HEK293 (cell line): ENCODE data around the gene MICALL1.
A peak's percentile ranks its signal among the peaks of the same experiment; 100 is the strongest.

ENCODE experiments used
- BCL11A ChIP-seq: fragments of 450-650 bp; formaldehyde crosslinking; IDR thresholded peaks from 2 replicates; pipeline ENCODE4 v1.5.1; 2016; ENCODE audit warnings: low read depth, missing biosample characterization, missing genetic modification characterization
- EGR2 ChIP-seq: fragments of 450-650 bp; formaldehyde crosslinking; IDR thresholded peaks from 2 replicates; pipeline ENCODE4 v1.5.1; 2016; ENCODE audit warnings: low read depth, missing biosample characterization, missing genetic modification characterization
- GLIS1 ChIP-seq: fragments of 450-650 bp; formaldehyde crosslinking; IDR thresholded peaks from 2 replicates; pipeline ENCODE4 v1.5.1; 2016; ENCODE audit warnings: missing biosample characterization, missing genetic modification characterization
- GLIS2 ChIP-seq: fragments of 450-650 bp; formaldehyde crosslinking; IDR thresholded peaks from 2 replicates; pipeline ENCODE4 v1.5.1; 2016; ENCODE audit warnings: missing biosample characterization, missing genetic modification characterization
- KLF10 ChIP-seq: fragments of 450-650 bp; IDR thresholded peaks from 2 replicates; pipeline ENCODE4 v1.5.1; 2018; ENCODE audit warnings: missing biosample characterization, mild to moderate bottlenecking, missing genetic modification characterization
- MYNN ChIP-seq: fragments of 450-650 bp; formaldehyde crosslinking; IDR thresholded peaks from 2 replicates; pipeline ENCODE4 v1.5.1; 2016; ENCODE audit warnings: missing biosample characterization, missing genetic modification characterization, borderline replicate concordance
- SCRT2 ChIP-seq: fragments of 450-650 bp; formaldehyde crosslinking; IDR thresholded peaks from 2 replicates; pipeline ENCODE4 v1.5.1; 2016; ENCODE audit warnings: missing biosample characterization, missing genetic modification characterization
- SP2 ChIP-seq: fragments of 450-650 bp; formaldehyde crosslinking; IDR thresholded peaks from 2 replicates; pipeline ENCODE4 v1.5.1; 2016; ENCODE audit warnings: missing biosample characterization, missing genetic modification characterization
- TRIM28 ChIP-seq: IDR thresholded peaks from 2 replicates; pipeline ENCODE4 v1.6.1; 2011; ENCODE audit warnings: low read length, control low read depth, borderline replicate concordance
- ZBTB17 ChIP-seq: fragments of 450-650 bp; formaldehyde crosslinking; IDR thresholded peaks from 2 replicates; pipeline ENCODE4 v1.5.1; 2016; ENCODE audit warnings: missing biosample characterization, missing genetic modification characterization
- ZBTB20 ChIP-seq: fragments of 450-650 bp; formaldehyde crosslinking; IDR thresholded peaks from 2 replicates; pipeline ENCODE4 v1.5.1; 2016; ENCODE audit warnings: missing biosample characterization, missing genetic modification characterization
- ZBTB48 ChIP-seq: fragments of 450-650 bp; formaldehyde crosslinking; IDR thresholded peaks from 2 replicates; pipeline ENCODE4 v1.5.1; 2016; ENCODE audit warnings: missing biosample characterization, missing genetic modification characterization
- ZBTB8A ChIP-seq: fragments of 450-650 bp; formaldehyde crosslinking; IDR thresholded peaks from 2 replicates; pipeline ENCODE4 v1.5.1; 2016; ENCODE audit warnings: missing biosample characterization, missing genetic modification characterization
- ZFP37 ChIP-seq: fragments of 450-650 bp; formaldehyde crosslinking; IDR thresholded peaks from 2 replicates; pipeline ENCODE4 v1.5.1; 2016; ENCODE audit warnings: missing biosample characterization, missing genetic modification characterization
- ZIC2 ChIP-seq: fragments of 450-650 bp; formaldehyde crosslinking; IDR thresholded peaks from 2 replicates; pipeline ENCODE4 v1.5.1; 2016; ENCODE audit warnings: missing biosample characterization, missing genetic modification characterization
- ZNF114 ChIP-seq: fragments of 450-650 bp; formaldehyde crosslinking; IDR thresholded peaks from 2 replicates; pipeline ENCODE4 v1.5.0; 2017; ENCODE audit warnings: missing biosample characterization, missing genetic modification characterization
- ZNF121 ChIP-seq: fragments of 450-650 bp; formaldehyde crosslinking; IDR thresholded peaks from 2 replicates; pipeline ENCODE4 v1.5.1; 2016; ENCODE audit warnings: missing biosample characterization, missing genetic modification characterization
- ZNF140 ChIP-seq: fragments of 450-650 bp; formaldehyde crosslinking; IDR thresholded peaks from 2 replicates; pipeline ENCODE4 v1.5.1; 2016; ENCODE audit warnings: missing biosample characterization, missing genetic modification characterization
- ZNF169 ChIP-seq: fragments of 450-650 bp; formaldehyde crosslinking; IDR thresholded peaks from 2 replicates; pipeline ENCODE4 v1.5.1; 2016; ENCODE audit warnings: missing biosample characterization, missing genetic modification characterization
- ZNF214 ChIP-seq: fragments of 450-650 bp; formaldehyde crosslinking; IDR thresholded peaks from 2 replicates; pipeline ENCODE4 v1.5.1; 2017; ENCODE audit warnings: missing biosample characterization, mild to moderate bottlenecking, missing genetic modification characterization, borderline replicate concordance
- ZNF292 ChIP-seq: fragments of 450-650 bp; formaldehyde crosslinking; IDR thresholded peaks from 2 replicates; pipeline ENCODE4 v1.5.1; 2016; ENCODE audit warnings: low read depth, missing biosample characterization, missing genetic modification characterization, borderline replicate concordance
- ZNF324 ChIP-seq: fragments of 450-650 bp; formaldehyde crosslinking; IDR thresholded peaks from 2 replicates; pipeline ENCODE4 v1.5.1; 2016; ENCODE audit warnings: missing biosample characterization, missing genetic modification characterization
- ZNF341 ChIP-seq: fragments of 450-650 bp; formaldehyde crosslinking; IDR thresholded peaks from 2 replicates; pipeline ENCODE4; 2016; ENCODE audit warnings: low read depth, missing biosample characterization, missing genetic modification characterization
- ZNF37A ChIP-seq: fragments of 450-650 bp; IDR thresholded peaks from 2 replicates; pipeline ENCODE4 v1.5.1; 2018; ENCODE audit warnings: missing biosample characterization, missing genetic modification characterization
- ZNF596 ChIP-seq: fragments of 450-650 bp; IDR thresholded peaks from 2 replicates; pipeline ENCODE4 v1.5.0; 2018; ENCODE audit warnings: missing biosample characterization, mild to moderate bottlenecking, missing genetic modification characterization, moderate library complexity
- ZNF621 ChIP-seq: fragments of 450-650 bp; formaldehyde crosslinking; IDR thresholded peaks from 2 replicates; pipeline ENCODE4 v1.5.1; 2017; ENCODE audit warnings: missing biosample characterization, missing genetic modification characterization
- ZNF660 ChIP-seq: fragments of 450-650 bp; IDR thresholded peaks from 2 replicates; pipeline ENCODE4 v1.5.1; 2018; ENCODE audit warnings: missing biosample characterization, mild to moderate bottlenecking, missing genetic modification characterization
- ZNF785 ChIP-seq: fragments of 450-650 bp; formaldehyde crosslinking; IDR thresholded peaks from 2 replicates; pipeline ENCODE4 v1.5.1; 2016; ENCODE audit warnings: missing biosample characterization, missing genetic modification characterization
- ZNF791 ChIP-seq: fragments of 450-650 bp; formaldehyde crosslinking; IDR thresholded peaks from 2 replicates; pipeline ENCODE4 v1.5.1; 2016; ENCODE audit warnings: missing biosample characterization, missing genetic modification characterization
- ZNF830 ChIP-seq: fragments of 450-650 bp; IDR thresholded peaks from 2 replicates; pipeline ENCODE4 v1.5.0; 2018; ENCODE audit warnings: missing biosample characterization, missing genetic modification characterization, low read depth, mild to moderate bottlenecking, moderate library complexity
- ZSCAN16 ChIP-seq: fragments of 450-650 bp; formaldehyde crosslinking; IDR thresholded peaks from 2 replicates; pipeline ENCODE4 v1.5.1; 2016; ENCODE audit warnings: missing biosample characterization, missing genetic modification characterization
- TF ChIP-seq, protein P1 (sequence below): fragments of 450-650 bp; IDR thresholded peaks from 2 replicates; pipeline ENCODE4 v1.5.1; 2018; ENCODE audit warnings: missing biosample characterization, mild to moderate bottlenecking, missing genetic modification characterization
- TF ChIP-seq, protein P2 (sequence below): fragments of 450-650 bp; formaldehyde crosslinking; IDR thresholded peaks from 2 replicates; pipeline ENCODE4 v1.5.1; 2016; ENCODE audit warnings: missing biosample characterization, missing genetic modification characterization
- TF ChIP-seq, protein P3 (sequence below): fragments of 450-650 bp; formaldehyde crosslinking; optimal IDR thresholded peaks from 2 replicates; pipeline ENCODE3; 2016; ENCODE audit warnings: missing biosample characterization, mild to moderate bottlenecking, missing genetic modification characterization
- TF ChIP-seq, protein P4 (sequence below): fragments of 450-650 bp; formaldehyde crosslinking; IDR thresholded peaks from 2 replicates; pipeline ENCODE4 v1.5.1; 2016; ENCODE audit warnings: missing biosample characterization, missing genetic modification characterization

The MICALL1 gene

DNA sequence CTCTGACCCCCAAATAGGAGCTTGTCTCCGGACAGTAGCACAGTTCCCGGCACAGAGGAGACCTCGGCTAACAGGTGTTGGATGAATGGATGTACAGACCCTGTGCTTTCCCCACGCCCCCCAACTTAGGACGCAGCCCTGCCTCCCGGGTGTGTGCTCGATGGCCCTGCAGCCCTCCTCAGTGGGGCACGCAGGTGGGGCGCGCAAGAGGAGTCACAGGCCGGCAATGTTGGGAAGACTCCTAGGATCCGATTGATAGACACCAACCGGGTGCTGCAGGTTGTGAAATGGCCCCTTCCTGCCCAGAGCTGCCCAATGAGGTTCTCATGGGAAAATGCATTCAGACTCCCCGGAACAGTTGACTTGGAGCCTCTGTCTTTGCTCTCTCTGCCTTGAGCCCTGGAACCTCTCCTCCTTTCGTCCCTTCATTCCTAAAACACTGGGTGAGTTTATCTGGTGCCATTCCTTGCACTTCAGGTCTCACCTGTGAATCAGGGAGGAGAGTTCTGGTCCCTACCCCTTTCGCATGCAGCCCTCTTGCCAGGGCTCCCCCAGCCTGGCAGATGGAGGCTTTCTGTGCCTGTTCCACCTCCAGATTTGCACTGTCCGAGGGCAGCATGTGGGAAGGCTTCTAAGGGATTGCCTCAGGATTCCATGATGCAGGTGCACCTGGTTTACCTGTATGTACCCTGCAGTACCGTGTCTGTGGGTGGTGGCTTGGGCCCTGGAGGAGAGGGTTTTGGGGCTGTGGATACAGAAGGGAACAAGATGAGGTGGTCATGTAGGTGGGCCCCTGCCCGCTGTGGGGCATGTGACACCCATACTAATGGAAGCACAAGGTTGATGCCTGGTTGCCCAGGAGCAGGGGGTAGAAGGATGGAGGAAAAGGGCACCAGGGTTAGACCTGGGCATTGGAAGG is 1.2 kb downstream of the MICALL1 start (continued):
- TF ChIP-seq ZNF830 (no peak), ZNF114 (tag by site-specific recombination) (no peak), ZNF37A (tag by site-specific recombination) (no peak), ZIC2 (tag by site-specific recombination) (no peak), ZNF324 (tag by site-specific recombination) (no peak), ZNF214 (no peak), EGR2 (tag by site-specific recombination) (peak; percentile 75), ZNF596 (tag by site-specific recombination) (no peak), SCRT2 (tag by site-specific recombination) (peak; percentile 44; the same call in 1 of the 2 replicates), ZNF621 (tag by site-specific recombination) (no peak), ZBTB48 (tag by site-specific recombination) (no peak), BCL11A (tag by site-specific recombination) (no peak), ZSCAN16 (tag by site-specific recombination) (no peak), GLIS1 (tag by site-specific recombination) (no peak), ZNF791 (tag by site-specific recombination) (no peak), ZNF121 (tag by site-specific recombination) (no peak), ZNF292 (tag by site-specific recombination) (no peak), ZNF341 (tag by site-specific recombination) (no peak), ZBTB17 (tag by site-specific recombination) (no peak), ZNF785 (tag by site-specific recombination) (no peak), SP2 (tag by site-specific recombination) (no peak; the same call in 1 of the 2 replicates), ZBTB20 (peak; percentile 45), ZFP37 (tag by site-specific recombination) (no peak), ZBTB8A (tag by site-specific recombination) (peak; percentile 34; the same call in 1 of the 2 replicates), MYNN (no peak), ZNF169 (tag by site-specific recombination) (no peak), ZNF140 (tag by site-specific recombination) (no peak), ZNF660 (tag by site-specific recombination) (no peak), GLIS2 (peak; percentile 58; the same call in 1 of the 2 replicates), TRIM28 (no peak), KLF10 (tag by site-specific recombination) (no peak)
- TF ChIP-seq, protein P1, sequence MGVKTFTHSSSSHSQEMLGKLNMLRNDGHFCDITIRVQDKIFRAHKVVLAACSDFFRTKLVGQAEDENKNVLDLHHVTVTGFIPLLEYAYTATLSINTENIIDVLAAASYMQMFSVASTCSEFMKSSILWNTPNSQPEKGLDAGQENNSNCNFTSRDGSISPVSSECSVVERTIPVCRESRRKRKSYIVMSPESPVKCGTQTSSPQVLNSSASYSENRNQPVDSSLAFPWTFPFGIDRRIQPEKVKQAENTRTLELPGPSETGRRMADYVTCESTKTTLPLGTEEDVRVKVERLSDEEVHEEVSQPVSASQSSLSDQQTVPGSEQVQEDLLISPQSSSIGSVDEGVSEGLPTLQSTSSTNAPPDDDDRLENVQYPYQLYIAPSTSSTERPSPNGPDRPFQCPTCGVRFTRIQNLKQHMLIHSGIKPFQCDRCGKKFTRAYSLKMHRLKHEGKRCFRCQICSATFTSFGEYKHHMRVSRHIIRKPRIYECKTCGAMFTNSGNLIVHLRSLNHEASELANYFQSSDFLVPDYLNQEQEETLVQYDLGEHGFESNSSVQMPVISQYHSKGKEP (tag by site-specific recombination) = no peak
- TF ChIP-seq, protein P2, sequence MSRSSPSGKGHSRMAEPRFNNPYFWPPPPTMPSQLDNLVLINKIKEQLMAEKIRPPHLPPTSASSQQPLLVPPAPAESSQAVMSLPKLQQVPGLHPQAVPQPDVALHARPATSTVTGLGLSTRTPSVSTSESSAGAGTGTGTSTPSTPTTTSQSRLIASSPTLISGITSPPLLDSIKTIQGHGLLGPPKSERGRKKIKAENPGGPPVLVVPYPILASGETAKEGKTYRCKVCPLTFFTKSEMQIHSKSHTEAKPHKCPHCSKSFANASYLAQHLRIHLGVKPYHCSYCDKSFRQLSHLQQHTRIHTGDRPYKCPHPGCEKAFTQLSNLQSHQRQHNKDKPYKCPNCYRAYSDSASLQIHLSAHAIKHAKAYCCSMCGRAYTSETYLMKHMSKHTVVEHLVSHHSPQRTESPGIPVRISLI (tag by site-specific recombination) = no peak
- TF ChIP-seq, protein P3, sequence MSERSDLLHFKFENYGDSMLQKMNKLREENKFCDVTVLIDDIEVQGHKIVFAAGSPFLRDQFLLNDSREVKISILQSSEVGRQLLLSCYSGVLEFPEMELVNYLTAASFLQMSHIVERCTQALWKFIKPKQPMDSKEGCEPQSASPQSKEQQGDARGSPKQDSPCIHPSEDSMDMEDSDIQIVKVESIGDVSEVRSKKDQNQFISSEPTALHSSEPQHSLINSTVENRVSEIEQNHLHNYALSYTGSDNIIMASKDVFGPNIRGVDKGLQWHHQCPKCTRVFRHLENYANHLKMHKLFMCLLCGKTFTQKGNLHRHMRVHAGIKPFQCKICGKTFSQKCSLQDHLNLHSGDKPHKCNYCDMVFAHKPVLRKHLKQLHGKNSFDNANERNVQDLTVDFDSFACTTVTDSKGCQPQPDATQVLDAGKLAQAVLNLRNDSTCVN (tag by site-specific recombination) = no peak
- TF ChIP-seq, protein P4, sequence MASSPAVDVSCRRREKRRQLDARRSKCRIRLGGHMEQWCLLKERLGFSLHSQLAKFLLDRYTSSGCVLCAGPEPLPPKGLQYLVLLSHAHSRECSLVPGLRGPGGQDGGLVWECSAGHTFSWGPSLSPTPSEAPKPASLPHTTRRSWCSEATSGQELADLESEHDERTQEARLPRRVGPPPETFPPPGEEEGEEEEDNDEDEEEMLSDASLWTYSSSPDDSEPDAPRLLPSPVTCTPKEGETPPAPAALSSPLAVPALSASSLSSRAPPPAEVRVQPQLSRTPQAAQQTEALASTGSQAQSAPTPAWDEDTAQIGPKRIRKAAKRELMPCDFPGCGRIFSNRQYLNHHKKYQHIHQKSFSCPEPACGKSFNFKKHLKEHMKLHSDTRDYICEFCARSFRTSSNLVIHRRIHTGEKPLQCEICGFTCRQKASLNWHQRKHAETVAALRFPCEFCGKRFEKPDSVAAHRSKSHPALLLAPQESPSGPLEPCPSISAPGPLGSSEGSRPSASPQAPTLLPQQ (tag by site-specific recombination) = peak; percentile 81
